Measurements from ENCODE around the gene UNC93B1. TPM values are rescaled to one million over a fixed set of nuclear protein-coding genes. Genes with fewer than 3 reads are reported as not detected.

Gene UNC93B1
- total and polyA plus RNA-seq, 2 of the 13 experiments (the other 11 are each of a cell fraction or from before 2014, with no cell fraction given): 8.8 to 18.9 TPM

DNA sequence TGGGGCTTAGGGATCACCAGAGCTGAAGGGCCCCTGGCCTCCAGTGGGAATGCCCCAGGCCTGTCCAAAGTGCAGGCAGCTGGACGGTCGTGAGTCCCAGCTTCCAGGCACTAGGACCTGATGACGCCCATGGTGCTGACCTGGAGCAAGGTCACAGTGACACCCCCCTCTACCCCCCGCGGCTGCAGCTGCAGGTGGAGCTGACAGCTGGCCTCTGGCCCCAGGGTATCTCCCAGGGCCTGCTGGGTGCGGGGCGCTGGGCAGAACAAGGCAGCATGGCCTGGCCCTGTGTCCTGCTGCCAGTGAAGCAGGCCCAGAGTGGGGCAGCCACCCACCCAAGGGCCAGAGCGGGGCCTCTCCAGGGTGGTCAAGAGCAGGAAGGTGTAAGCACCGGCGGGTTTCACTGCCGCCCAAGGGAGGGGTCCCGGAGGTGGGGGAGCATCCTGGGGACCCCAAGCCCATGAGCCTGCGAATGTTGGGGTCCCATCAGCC is 34.4 kb upstream of the UNC93B1 start (continued):
- TF ChIP-seq, protein P1, sequence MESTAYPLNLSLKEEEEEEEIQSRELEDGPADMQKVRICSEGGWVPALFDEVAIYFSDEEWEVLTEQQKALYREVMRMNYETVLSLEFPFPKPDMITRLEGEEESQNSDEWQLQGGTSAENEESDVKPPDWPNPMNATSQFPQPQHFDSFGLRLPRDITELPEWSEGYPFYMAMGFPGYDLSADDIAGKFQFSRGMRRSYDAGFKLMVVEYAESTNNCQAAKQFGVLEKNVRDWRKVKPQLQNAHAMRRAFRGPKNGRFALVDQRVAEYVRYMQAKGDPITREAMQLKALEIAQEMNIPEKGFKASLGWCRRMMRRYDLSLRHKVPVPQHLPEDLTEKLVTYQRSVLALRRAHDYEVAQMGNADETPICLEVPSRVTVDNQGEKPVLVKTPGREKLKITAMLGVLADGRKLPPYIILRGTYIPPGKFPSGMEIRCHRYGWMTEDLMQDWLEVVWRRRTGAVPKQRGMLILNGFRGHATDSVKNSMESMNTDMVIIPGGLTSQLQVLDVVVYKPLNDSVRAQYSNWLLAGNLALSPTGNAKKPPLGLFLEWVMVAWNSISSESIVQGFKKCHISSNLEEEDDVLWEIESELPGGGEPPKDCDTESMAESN (CRISPR knock-in tag; conservative IDR thresholded peaks at IDR 0.05): peak; percentile 93
- TF ChIP-seq NFIB (CRISPR knock-in tag; IDR thresholded peaks at IDR 0.05; ENCODE audit: borderline replicate concordance) (no peak), HOXA5 (CRISPR knock-in tag; IDR thresholded peaks at IDR 0.05) (peak; percentile 72; the same call in 1 of the 2 replicates), ISX (CRISPR knock-in tag; conservative IDR thresholded peaks at IDR 0.05) (no peak), ZEB1 (IDR thresholded peaks at IDR 0.05; ENCODE audit: insufficient replicate concordance, low read depth) (peak; percentile 0), ZNF562 (CRISPR knock-in tag; IDR thresholded peaks at IDR 0.05; ENCODE audit: borderline replicate concordance) (no peak), WIZ (CRISPR knock-in tag; IDR thresholded peaks at IDR 0.05) (no peak; the same call in 1 of the 2 replicates), ZNF432 (CRISPR knock-in tag; IDR thresholded peaks at IDR 0.05; ENCODE audit: borderline replicate concordance) (no peak), ZNF672 (CRISPR knock-in tag; IDR thresholded peaks at IDR 0.05) (peak; percentile 90; the same call in 1 of the 2 replicates), ZNF75D (CRISPR knock-in tag; IDR thresholded peaks at IDR 0.05; ENCODE audit: borderline replicate concordance) (no peak), TBL1XR1 (IDR thresholded peaks at IDR 0.05; ENCODE audit: borderline replicate concordance, low read length, partially characterized antibody) (peak; percentile 88), ZNF3 (CRISPR knock-in tag; IDR thresholded peaks at IDR 0.05) (no peak), ZNF607 (CRISPR knock-in tag; IDR thresholded peaks at IDR 0.05; ENCODE audit: borderline replicate concordance) (no peak), TAF1 (CRISPR knock-in tag; IDR thresholded peaks at IDR 0.05) (peak; percentile 36; the same call in 1 of the 2 replicates), ISL2 (CRISPR knock-in tag; IDR thresholded peaks at IDR 0.05) (peak; percentile 83)
- TF ChIP-seq, protein P2, sequence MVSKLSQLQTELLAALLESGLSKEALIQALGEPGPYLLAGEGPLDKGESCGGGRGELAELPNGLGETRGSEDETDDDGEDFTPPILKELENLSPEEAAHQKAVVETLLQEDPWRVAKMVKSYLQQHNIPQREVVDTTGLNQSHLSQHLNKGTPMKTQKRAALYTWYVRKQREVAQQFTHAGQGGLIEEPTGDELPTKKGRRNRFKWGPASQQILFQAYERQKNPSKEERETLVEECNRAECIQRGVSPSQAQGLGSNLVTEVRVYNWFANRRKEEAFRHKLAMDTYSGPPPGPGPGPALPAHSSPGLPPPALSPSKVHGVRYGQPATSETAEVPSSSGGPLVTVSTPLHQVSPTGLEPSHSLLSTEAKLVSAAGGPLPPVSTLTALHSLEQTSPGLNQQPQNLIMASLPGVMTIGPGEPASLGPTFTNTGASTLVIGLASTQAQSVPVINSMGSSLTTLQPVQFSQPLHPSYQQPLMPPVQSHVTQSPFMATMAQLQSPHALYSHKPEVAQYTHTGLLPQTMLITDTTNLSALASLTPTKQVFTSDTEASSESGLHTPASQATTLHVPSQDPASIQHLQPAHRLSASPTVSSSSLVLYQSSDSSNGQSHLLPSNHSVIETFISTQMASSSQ (IDR thresholded peaks at IDR 0.05; ENCODE audit: low read depth): peak; percentile 27; the same call in 1 of the 2 replicates
- TF ChIP-seq, protein P2 (CRISPR knock-in tag; IDR thresholded peaks at IDR 0.05; ENCODE audit: borderline replicate concordance): peak; percentile 83; the same call in 1 of the 2 replicates
- TF ChIP-seq, protein P3, sequence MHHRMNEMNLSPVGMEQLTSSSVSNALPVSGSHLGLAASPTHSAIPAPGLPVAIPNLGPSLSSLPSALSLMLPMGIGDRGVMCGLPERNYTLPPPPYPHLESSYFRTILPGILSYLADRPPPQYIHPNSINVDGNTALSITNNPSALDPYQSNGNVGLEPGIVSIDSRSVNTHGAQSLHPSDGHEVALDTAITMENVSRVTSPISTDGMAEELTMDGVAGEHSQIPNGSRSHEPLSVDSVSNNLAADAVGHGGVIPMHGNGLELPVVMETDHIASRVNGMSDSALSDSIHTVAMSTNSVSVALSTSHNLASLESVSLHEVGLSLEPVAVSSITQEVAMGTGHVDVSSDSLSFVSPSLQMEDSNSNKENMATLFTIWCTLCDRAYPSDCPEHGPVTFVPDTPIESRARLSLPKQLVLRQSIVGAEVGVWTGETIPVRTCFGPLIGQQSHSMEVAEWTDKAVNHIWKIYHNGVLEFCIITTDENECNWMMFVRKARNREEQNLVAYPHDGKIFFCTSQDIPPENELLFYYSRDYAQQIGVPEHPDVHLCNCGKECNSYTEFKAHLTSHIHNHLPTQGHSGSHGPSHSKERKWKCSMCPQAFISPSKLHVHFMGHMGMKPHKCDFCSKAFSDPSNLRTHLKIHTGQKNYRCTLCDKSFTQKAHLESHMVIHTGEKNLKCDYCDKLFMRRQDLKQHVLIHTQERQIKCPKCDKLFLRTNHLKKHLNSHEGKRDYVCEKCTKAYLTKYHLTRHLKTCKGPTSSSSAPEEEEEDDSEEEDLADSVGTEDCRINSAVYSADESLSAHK (CRISPR knock-in tag; IDR thresholded peaks at IDR 0.05; ENCODE audit: borderline replicate concordance): no peak
- TF ChIP-seq, protein P4, sequence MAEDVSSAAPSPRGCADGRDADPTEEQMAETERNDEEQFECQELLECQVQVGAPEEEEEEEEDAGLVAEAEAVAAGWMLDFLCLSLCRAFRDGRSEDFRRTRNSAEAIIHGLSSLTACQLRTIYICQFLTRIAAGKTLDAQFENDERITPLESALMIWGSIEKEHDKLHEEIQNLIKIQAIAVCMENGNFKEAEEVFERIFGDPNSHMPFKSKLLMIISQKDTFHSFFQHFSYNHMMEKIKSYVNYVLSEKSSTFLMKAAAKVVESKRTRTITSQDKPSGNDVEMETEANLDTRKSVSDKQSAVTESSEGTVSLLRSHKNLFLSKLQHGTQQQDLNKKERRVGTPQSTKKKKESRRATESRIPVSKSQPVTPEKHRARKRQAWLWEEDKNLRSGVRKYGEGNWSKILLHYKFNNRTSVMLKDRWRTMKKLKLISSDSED (CRISPR knock-in tag; IDR thresholded peaks at IDR 0.05): no peak
